GM19397 (cell line): ENCODE data around the gene ARL15.

Experiments
- ATAC-seq: cut with Tn5 transposase; IDR thresholded peaks from one replicate; pipeline ENCODE4 v1.9.1; 2021; ENCODE audit warnings: mild to moderate bottlenecking, moderate library complexity; ENCODE audit not compliant: unreplicated experiment

The ARL15 gene

DNA sequence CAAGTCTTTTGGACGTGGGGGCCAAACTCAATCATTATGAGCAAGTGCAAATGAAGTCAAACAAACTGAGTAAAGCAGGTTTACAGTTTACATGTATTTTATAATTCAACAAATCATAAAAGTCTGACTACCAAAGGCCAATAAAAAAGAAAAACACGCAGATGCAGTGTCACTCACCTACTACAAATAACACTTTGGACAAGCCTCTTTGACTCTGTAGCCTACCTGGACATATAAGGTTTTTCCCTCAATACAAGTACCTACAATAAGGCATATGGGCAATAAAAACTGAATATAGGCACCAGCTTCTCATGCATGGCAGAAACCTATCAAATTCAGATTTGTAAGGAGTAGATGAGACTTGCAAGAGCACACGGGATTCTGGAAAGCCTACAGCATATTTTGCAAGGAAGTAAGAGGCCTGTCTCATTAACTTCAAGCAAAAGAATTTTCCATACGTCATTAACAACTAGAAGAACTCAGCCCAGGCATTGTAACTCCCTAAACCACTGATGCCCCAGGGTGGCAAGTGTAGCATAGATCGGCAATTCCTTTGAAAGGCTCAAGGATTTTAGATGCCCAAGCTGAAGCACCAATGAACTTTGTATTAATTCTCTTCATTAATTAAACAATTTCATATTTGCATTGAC lies 21.7 kb downstream of the ARL15 start:
- no peak for ATAC-seq

DNA sequence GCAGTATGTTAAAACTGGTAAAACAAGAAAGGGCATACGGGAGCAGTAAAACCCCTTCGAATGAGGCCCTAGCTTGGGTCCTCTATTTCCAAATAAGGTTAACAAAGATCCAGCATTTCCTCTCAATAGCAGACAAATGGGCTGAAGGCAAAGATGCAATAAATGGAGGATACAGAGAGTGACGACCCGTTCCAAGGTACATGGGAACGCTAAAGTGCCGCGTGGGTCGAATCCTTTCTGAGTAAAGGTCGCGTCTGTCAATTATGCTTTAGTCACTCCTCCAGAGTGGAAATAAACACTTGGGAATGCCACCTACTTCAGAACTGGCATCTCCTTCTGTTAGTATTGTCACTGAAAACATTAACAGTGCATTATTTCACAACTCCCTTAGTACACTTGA lies 24.7 kb downstream of the ARL15 start:
- ATAC-seq: no peak

DNA sequence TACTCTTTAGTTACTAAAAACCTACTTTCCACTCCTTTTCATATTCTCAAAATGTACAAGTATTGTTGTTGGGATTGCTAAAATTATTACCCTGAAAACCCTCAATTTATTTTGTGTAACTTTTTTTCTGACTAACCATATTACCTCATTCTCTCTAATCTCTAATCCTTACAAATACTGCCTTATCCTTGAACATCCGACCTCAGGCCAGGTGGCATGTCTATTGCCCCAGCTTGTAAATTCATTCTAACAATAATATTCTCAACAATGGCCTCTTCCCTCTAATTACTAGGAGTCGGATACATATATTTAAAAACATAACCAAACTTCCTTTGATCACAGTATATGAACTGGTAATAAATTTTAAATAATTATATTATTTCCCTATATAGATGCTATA lies 25.8 kb downstream of the ARL15 start:
- ATAC-seq: no peak

DNA sequence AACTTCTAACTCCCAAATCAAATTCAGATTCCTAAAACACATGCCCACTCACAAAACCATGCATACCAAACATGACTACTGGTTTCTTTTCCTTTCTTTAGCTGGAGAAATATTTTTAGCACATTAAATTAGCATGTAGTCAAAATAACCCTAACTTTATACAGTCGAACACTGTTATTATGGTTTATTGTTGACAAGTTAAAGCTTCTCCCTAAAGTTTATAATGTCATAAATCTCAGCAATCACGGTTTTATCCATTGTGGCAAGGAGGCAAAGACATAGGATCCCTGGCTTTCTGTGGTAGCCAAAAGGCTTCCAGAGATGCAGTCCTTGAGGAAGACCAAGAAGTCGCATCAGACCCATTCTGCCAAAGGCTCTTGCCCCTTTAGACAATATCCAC lies 27.5 kb downstream of the ARL15 start:
- ATAC-seq: no peak

DNA sequence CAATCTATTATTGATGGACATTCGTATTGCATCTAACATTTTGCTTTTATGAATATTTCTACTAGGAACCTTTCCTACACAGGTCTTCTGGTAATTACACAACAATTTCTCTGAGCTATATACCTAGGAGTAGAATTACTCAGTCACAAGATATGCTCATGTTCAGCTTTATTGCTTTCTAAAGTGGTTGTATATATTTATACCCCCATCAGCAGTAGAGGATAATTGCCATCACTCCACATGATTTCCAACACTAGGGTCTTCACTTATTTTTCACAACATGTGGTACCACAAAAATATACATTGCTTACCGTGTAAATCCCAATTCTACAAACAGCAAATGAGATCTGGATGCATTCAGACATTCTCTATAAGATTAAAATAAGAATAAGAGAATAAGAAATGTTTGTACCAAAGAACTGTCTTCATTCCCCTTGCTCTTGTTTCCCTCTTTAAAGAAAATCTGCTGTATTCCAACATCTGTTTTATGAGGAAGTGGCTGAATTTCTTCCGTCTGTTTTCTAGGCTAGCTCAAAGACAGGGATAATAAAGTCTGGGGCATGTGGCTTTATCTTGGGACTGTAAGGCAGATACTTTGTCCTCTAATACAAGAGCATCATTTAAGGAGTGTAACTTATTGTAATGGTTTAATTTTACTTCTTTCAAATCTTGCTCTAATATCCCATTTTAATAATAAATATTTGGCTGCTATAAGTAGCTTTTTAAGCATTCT lies 28.2 kb downstream of the ARL15 start:
- no peak for ATAC-seq

DNA sequence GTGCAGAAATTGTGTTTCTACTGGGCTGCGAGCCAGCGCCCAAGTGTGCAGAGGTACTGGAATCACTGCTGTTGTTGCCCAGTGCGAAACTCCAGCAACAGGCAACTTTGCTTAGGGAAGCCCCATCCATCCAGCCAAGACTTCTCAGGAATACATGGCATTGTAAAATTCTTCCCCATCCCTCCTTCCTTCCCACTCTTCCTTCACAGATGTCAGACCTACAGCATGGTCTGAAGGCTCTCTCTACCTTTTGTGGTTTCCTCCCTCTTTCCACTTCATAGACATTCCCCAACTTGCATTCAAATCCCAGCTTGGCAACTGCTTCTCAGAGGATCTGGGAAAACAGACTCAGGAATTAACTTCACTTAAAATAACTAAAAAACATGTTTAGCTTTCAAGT lies 30.4 kb downstream of the ARL15 start:
- no peak for ATAC-seq

DNA sequence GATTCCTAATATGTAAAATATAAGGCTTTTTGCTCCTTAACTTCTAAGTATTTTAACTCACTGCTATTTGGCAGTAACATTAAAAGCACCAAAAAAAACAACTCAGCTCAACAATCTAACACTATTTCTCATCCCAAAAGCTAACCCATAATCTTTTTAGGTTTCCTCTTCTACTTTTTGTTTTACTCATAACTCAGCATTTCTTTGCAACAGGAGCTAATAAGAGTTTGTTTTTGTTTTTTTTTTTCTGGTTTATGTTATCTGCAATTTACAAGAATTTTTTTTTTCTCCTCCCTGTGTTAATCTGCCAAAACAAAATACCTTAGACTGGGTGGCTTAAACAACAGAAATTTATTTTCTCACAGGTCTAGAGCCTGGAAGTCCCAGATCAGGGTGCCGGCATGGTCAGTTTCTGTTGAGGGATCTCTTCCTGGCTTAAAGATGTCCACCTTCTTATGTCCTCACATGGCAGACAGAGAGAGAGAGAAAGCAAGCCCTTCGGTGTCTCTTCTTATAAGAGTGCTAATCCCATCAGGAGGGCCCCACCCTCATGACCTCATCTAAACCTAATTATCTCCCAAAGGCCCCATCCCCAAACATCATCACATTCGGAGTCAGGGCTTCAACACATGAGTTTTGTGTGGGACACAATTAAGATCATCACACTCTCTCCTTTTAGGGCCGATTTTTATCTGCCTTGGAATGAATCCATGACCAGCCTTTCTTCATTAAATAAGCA lies 31.2 kb downstream of the ARL15 start:
- no peak for ATAC-seq

DNA sequence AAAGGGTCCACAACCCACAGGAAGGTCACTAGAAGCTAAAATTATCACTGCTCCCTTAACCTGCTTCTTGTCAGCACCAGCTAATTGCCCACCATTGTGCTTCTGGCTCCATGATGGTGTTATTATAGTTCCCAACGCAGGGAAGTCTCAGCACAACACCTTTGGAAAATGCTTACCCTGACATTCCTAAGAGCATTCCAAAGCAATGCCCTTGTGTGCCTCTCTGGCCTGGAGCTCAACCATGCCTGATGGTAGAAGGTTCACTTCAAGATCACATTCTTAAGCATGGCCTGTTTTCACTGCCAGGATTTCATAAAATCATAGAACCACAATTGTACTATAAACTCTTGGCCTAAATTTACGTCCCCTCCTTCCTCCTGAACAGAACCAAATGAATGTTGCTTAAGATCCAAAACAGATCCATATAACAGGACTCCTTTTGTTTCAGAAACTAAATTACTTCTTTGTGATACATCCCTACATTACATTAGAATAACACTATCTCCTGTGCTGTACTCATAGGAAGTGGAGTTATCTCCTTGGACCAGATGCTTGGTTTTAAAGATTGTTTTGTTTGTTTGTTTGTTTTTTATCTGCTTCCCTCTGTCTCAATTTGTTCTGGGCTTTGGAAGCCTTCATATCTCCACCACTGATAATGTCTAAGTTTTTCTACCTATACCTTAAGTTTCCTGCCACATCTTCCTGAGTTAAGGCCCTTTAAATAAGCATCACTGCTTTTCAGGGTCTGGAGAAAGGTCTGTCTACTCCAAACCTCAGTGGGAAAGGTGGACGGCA lies 32.1 kb downstream of the ARL15 start:
- no peak for ATAC-seq

DNA sequence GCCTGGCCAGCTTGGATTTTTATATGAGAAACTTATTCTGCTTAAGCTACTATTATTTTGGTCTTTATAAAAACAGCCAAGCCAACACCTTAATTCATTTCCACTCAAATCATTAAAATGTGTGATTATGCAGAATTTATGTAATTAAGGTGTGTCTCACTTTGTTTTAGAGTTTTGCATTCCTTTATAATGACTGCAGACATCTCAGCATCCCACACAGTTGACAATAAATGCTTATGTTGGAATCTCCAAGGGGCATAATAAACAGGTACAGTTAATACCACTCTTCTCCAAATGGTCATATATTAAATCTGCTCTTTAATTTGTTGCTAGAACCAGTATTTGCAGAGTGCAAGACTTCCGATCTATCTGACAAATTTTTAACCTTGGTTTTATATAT lies 34.3 kb downstream of the ARL15 start:
- no peak for ATAC-seq

DNA sequence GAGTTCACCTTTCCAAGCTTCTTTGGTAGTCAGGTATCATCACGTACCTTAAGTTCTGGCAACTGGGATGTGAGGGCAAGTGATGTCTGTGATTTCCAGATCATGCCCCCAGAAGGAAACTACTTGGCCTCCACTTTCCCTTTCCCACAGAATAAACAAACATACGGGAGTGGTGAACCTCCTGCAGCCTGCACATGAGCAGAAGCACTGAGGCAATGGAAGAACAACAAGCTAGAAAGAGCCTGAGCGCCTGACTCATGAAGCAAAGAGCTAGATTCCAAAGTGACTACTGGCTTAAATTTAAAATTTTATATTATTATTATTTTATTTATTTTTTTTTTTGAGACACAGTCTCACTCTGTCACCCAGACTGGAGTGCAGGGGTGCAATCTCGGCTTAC lies 35.0 kb downstream of the ARL15 start:
- ATAC-seq: no peak

DNA sequence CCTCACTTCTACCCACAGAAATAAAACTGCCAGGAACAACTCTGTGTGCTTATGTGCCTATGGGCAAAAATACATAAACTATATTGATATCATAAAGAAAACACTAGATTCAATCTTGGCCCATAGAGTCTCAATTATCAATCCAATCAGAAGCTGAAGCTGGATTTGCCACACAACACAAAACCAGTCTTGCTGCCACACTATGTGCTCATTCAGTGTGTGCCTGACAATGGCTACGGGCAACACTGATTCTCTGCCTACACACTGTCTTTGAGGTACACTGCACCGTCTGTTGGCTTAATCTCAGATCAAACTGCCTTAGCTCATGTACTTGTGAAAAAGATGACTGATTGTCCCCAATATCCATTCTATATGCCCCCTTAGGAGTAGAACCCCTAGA lies 35.4 kb downstream of the ARL15 start:
- no peak for ATAC-seq

DNA sequence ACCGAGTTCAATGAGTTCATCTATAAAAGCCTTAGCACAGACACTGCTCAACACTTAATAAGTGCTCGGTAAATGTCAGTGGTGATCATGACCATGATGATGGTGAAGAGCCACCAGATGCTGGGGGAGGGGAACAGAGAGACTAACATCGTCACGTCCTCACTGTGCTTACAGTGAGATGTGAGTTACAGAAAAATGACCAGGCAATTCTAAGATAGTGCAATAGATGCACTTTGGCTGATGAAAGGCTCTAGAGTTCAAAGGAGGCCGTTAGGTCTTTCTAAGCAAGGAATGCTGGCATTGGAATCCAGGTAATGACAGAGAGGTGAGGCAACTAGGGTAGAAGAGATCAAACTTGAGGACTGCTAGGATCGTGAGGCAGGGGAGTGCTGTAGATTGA lies 36.7 kb downstream of the ARL15 start:
- no peak for ATAC-seq

DNA sequence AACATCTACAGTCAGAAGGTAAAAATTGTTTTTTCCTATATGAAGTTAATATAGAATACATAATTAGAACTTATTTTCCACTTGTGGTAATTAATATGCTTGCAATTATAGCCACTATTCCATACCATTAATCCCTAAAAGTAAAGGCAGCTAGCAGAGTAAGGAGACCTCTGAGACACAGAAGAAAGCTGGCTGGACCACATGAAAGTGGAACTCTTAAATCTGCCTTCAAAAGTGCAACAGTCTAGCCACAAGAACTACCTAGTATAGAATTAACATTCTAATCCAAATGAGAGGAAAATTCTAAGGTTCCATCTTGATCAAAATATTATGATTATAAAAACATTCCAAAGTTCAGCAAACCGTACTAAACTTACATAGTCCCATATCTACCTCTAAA lies 37.6 kb downstream of the ARL15 start:
- no peak for ATAC-seq

DNA sequence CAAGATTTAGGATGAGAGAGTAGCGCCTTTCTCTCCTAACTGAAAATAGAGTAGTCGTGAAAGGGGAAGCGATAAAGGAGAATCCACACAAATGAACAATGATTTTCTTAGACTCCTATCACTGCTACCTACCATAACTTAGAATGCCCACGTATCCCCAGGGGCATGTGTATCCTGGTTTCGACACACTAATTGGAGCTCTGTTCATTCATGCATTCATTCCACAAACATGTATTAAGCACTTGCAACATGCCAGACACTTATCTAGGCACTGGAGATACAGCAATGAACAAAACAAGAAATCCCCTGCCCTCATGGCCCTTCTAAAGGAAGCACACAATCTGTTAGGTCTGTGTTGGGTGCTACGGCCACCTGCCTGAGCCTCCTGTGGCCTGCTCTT lies 40.0 kb downstream of the ARL15 start:
- no peak for ATAC-seq

DNA sequence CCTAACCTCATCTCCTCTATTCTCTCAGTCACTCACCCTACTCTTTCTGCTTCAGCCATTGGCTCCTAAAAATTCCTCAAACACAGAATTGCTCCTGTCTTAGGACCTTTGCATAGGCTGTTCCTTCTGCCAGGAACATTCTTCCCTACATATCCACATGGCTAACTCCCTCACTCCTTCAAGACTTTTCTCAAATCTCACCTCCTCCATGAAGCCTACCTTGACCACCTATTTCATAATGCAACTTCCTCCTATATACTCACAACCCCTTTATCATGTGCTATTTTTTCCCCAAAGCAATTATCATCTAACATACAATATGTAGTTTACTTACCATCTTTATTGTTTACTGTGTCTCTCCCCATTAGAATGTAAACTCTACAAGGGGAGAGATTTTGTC lies 45.8 kb downstream of the ARL15 start:
- no peak for ATAC-seq

DNA sequence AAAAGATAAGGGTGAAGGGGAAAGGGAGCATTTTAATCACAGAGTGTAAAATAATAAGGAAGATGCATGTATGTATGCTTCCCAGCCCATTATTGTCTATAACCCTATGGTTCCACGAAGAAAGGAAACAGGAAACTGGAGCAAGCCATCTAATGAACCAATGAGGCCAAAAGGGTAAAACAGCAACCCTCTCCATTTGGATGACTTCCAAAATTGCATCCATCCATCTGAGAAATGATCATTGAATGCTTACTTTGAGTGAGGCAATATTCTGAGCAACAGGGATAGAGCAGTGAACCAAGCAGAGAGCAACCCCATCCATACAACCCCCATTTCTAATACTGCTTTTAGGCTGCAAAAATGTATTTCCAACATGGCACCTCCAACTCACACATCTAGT lies 46.9 kb downstream of the ARL15 start:
- ATAC-seq: no peak

DNA sequence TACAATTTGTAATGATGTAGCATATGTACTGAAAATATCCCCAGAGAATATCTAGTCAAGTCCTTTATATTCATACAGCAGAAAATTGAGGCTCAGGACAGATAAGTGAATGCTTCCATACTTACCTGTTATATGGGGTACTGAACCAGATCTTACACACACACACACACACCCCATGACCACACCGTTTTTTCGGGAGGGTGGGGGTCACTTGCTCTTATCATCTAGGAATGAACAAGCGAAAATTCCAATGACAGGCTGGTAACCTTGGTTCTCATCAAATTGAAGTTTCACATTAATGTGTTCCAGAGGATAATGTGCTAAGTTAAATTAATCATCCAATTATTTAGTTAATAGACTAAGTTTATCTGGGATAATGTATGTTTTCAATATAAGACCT lies 48.8 kb downstream of the ARL15 start:
- no peak for ATAC-seq

DNA sequence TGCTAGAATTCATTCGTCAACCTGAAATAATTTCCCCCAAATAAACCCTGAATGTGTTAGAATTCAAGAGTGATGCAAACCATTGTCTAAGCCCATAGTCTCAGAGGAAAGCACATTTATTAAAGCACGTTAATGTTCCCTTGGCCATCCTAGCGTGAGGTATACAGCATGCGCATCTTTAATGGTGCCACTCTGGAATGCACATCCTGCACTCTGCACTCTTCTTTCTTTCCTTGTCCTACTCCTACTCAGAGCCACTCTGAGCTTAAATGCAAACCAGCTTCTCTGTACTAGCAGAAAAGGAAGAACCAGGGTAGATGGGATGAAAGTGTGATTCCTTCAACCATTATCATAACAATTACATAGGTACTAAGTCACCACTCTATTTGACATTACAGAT lies 50.4 kb downstream of the ARL15 start:
- ATAC-seq: no peak

DNA sequence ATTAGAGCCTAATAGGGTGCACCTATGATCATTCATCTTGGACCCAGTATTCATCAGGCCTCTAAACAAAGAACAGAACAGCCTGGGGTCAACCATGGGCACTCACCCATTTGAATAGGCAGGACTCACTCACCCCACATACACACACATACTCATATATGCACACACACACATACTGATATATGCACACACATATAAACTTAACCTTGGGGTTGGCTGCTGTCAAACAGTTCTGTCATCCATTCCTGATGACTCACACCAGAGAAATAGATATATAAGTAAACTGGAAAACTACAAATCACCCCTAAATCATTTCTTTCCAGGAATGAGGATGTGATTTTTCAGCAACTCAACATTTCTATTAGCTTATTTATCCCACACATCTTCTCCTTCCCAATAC lies 51.3 kb downstream of the ARL15 start:
- no peak for ATAC-seq

DNA sequence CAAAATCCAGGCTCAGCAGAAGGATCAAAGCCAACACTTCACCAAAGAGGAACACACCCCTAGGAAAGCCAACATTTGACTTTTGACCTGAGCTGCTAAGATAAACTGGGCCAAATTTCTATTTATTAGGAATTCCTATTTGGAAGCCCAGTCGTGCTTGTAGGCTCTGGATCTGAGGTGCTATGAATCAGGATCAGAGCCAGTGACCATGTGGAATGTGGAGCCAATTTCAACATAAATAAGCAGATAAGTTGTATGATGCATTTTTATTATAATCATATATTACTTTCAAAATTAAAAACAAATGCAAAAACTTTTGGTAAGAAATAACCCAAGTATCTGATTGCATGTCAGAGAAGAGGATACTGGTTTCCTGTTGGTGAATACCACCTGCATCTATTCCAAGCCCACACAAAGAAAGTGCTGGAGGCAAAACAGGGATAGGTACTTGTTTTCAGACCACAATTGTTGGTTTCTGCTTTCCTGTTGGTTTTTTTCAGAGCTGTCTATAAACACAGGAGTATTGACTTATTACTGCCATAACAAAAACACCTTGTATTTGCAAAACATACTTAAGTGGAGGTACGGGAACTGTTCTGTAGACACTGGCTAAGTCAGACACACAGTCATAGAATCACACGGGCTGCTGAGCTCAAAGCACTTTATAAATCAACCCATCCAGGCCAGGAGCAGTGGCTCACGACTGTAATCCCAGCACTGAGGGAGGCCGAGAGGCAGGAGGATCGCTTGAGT lies 52.8 kb downstream of the ARL15 start:
- no peak for ATAC-seq
